ENCODE measurements around the gene MICAL3. TPM values are rescaled to one million over a fixed set of nuclear protein-coding genes. Genes with fewer than 3 reads are reported as not detected.
"Not testable (repeated sequence)": the region's sequence is repeated elsewhere in the genome, so short reads cannot be mapped to it uniquely, and the experiment has no call there.

The MICAL3 gene
- total and polyA plus RNA-seq, 7 donors, result 9.6 to 94.2 (median 35.0) TPM

DNA sequence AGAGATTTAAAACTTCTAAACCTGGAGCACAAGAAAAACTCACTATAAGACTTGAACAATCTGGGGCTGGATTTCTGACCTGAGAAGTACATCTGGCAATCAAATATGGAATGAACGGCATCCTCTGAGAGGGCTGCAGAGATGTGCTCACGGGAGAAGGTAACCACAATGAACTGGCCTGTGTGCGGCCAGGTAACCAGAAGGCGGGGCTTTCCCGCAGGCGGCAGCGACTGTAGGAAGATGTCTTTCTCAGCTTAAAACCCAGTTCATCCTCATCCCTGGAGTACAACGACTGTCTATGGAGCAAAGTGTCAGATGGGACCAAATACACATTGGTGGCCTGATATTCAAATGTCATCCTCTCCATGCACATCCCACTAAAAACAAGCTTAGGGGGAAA lies 24.5 kb downstream of the MICAL3 start:
- peak overlapping the region in 3 of 4 donors; percentile 73 to 87 (median 83) for H3K4me3 ChIP-seq
- no peaks in the 10 kb centered on the region for H3K27me3 ChIP-seq
- peak; percentile 14 for DNase-seq
- 29 to 53% methylated on average over 8 of the region's 8 CpGs for WGBS, 2 donors
- TF ChIP-seq POLR2AphosphoS5 (IDR thresholded peaks at IDR 0.05) (no peak), POLR2A (IDR thresholded peaks at IDR 0.05) (no peak), EP300 (IDR thresholded peaks at IDR 0.05) (no peak)
- TF ChIP-seq, protein P1, sequence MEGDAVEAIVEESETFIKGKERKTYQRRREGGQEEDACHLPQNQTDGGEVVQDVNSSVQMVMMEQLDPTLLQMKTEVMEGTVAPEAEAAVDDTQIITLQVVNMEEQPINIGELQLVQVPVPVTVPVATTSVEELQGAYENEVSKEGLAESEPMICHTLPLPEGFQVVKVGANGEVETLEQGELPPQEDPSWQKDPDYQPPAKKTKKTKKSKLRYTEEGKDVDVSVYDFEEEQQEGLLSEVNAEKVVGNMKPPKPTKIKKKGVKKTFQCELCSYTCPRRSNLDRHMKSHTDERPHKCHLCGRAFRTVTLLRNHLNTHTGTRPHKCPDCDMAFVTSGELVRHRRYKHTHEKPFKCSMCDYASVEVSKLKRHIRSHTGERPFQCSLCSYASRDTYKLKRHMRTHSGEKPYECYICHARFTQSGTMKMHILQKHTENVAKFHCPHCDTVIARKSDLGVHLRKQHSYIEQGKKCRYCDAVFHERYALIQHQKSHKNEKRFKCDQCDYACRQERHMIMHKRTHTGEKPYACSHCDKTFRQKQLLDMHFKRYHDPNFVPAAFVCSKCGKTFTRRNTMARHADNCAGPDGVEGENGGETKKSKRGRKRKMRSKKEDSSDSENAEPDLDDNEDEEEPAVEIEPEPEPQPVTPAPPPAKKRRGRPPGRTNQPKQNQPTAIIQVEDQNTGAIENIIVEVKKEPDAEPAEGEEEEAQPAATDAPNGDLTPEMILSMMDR (IDR thresholded peaks at IDR 0.05), result no peak
- no peaks in the 10 kb centered on the region for H3K36me3 ChIP-seq
- no peaks in the 10 kb centered on the region for H3K9me3 ChIP-seq
- peak overlapping the region in 2 of 4 donors; percentile 91 to 93 for H3K27ac ChIP-seq
- peaks cover 0 to 45% (median 29%) of the 10 kb centered on the region in 4 donors for H3K4me1 ChIP-seq
- intact Hi-C loops (cut with DNase I), result loop anchor here (5.0 kb wide), 1 partner anchor 77 kb away; the partner anchor contains the start of gene PEX26

DNA sequence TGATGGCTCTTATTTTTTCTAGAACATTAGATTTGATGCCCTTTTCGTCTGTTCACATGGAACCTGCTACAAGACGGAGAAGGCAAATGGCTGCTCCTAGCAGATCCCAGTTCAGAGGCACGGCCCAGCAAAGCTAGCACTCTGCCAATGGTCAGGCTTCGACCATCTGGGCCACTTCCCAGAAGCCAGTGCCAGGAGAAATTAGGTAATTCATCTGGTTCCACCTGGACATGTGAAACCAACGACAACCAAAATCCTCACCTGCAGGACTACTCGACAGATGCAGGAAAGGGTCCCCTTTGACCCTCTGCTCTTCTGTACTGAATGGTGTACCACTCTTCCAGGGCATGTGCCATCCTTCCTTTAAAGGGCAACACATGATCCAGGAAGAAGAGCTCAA lies 25.4 kb downstream of the MICAL3 start:
- H3K27me3 ChIP-seq, result no peaks in the 10 kb centered on the region
- intact Hi-C loops (cut with DNase I), result no loop called here
- H3K9me3 ChIP-seq, result no peaks in the 10 kb centered on the region
- peak overlapping the region in 1 of 4 donors; percentile 93 for H3K27ac ChIP-seq
- peak; percentile 28 for DNase-seq
- peaks cover 0 to 52% (median 37%) of the 10 kb centered on the region in 4 donors for H3K4me1 ChIP-seq
- 94 to 96% methylated on average over 6 of the region's 6 CpGs for WGBS, 2 donors
- no peaks in the 10 kb centered on the region for H3K36me3 ChIP-seq
- no peak overlapping the region for H3K4me3 ChIP-seq
- TF ChIP-seq POLR2AphosphoS5 (IDR thresholded peaks at IDR 0.05) (no peak), POLR2A (IDR thresholded peaks at IDR 0.05) (no peak), EP300 (IDR thresholded peaks at IDR 0.05) (no peak)
- TF ChIP-seq, protein P1 (IDR thresholded peaks at IDR 0.05), result no peak

DNA sequence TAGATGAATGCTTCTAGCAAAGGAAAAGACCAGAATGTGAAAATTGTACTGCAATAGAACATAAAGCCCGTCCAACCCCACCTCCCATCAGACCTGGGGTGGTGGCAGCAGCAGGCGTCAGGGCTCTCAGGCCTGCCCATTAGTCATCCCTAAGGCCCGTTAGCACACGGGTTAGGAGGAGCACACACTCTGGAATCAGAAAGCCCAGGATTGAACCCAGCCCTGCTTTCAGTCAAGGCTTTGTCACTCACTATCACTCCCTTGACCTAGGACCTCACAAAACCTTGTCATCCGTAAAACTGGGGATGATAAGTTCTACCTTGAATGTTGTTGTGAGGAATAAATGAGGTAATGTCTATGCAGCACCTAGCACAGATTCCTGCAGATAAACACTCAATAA lies 26.9 kb downstream of the MICAL3 start:
- intact Hi-C loops (cut with DNase I), result no loop called here
- H3K9me3 ChIP-seq, result no peaks in the 10 kb centered on the region
- H3K36me3 ChIP-seq, result no peaks in the 10 kb centered on the region
- peaks cover 0 to 63% (median 42%) of the 10 kb centered on the region in 4 donors for H3K4me1 ChIP-seq
- no peaks in the 10 kb centered on the region for H3K27me3 ChIP-seq
- TF ChIP-seq POLR2A (IDR thresholded peaks at IDR 0.05) (no peak), EP300 (IDR thresholded peaks at IDR 0.05) (no peak), POLR2AphosphoS5 (IDR thresholded peaks at IDR 0.05) (no peak)
- TF ChIP-seq, protein P1 (IDR thresholded peaks at IDR 0.05), result no peak
- H3K27ac ChIP-seq, result peak overlapping the region in 1 of 4 donors; percentile 34
- WGBS, 2 donors, result 71 to 79% methylated on average over 5 of the region's 5 CpGs
- H3K4me3 ChIP-seq, result no peak overlapping the region
- DNase-seq, result peak; percentile 52

DNA sequence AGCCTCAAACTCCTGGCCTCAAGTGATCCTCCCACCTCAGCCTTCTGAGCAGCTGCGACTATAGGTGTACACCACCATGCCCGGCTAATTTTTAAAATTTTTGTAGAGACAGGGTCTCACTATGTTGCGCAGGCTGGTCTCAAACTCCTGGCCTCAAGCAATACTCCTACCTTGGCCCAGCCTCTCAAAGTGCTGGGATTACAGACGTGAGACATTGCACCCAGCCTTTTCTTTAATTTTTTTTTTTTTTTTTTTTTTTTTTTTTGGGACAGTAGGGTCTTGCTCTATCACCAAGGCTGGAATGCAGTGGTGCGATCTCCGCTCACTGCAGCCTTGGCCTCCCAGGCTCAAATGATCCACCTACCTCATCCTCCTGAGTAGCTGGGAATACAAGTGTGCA lies 29.1 kb downstream of the MICAL3 start:
- H3K27me3 ChIP-seq; H3K4me3 ChIP-seq; H3K36me3 ChIP-seq; H3K9me3 ChIP-seq; intact Hi-C loops (cut with DNase I); H3K27ac ChIP-seq: not testable (repeated sequence)
- 91 to 96% methylated on average over 6 of the region's 6 CpGs for WGBS, 2 donors
- DNase-seq, result peak; percentile 34
- H3K4me1 ChIP-seq, result peaks cover 0 to 72% (median 53%) of the 10 kb centered on the region in 4 donors

DNA sequence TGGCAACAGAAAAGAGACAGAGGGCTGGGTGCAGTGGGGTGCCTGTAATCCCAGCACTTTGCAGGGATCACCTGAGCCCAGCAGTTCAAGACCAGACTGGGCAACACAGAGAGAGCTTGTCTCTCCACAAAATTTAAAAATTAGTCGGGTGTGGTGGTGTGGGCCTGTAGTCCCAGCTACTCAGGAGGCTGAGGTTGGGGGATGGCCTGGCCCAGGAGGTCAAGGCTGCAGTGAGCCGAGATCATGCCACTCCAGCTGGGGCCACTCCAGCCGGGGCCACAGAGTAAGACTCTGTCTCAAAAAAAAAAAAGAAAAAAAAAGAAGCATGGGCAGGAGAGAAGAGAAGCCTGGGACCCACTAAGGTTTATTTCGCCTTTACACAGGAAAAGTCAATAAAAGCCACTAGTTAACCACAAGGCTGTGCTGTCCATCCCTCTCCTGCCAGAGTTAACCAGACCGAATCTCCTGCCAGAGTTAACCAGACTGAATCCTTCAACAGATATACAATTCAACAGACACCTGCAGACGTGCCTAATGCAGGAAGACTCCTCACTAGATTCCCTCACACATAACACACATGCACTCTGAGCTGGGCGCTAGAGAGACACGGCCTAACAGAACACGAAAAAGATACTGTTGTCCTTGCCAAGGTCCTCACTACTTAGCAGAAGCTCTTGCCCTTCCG lies 29.8 kb downstream of the MICAL3 start:
- no peaks in the 10 kb centered on the region for H3K27me3 ChIP-seq
- H3K4me1 ChIP-seq, result peaks cover 0 to 72% (median 53%) of the 10 kb centered on the region in 4 donors
- H3K27ac ChIP-seq, result no peak overlapping the region
- no peak overlapping the region for H3K4me3 ChIP-seq
- intact Hi-C loops (cut with DNase I), result no loop called here
- 69 to 81% methylated on average over 10 of the region's 10 CpGs for WGBS, 2 donors
- DNase-seq, result peak; percentile 14
- H3K36me3 ChIP-seq, result no peaks in the 10 kb centered on the region
- TF ChIP-seq POLR2A (IDR thresholded peaks at IDR 0.05) (no peak), EP300 (IDR thresholded peaks at IDR 0.05) (no peak), POLR2AphosphoS5 (IDR thresholded peaks at IDR 0.05) (no peak)
- TF ChIP-seq, protein P1 (IDR thresholded peaks at IDR 0.05), result no peak
- no peaks in the 10 kb centered on the region for H3K9me3 ChIP-seq

DNA sequence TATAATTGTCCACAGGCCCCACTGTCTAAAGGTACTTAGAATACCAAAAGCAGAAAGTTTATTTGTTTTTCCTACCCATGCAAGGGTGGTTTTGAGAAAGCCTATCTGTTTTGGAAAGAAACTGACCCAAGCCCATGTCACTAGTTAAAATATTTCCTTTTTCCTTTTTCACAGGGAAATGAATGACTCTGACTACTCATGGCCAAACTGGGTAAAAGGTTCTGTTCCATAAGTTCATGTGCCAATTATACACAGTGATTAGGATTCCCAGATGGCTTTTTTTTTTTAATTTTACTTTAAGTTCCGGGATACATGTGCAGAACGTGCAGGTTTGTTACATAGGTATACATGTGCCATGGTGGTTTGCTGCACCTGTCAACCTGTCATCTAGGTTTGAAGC lies 31.4 kb downstream of the MICAL3 start:
- H3K4me3 ChIP-seq; H3K27me3 ChIP-seq; H3K27ac ChIP-seq; H3K36me3 ChIP-seq; H3K9me3 ChIP-seq; DNase-seq; intact Hi-C loops (cut with DNase I): not testable (repeated sequence)
- 49 to 75% methylated on average over 2 of the region's 2 CpGs for WGBS, 2 donors
- H3K4me1 ChIP-seq, result peaks cover 0 to 77% (median 59%) of the 10 kb centered on the region in 4 donors

DNA sequence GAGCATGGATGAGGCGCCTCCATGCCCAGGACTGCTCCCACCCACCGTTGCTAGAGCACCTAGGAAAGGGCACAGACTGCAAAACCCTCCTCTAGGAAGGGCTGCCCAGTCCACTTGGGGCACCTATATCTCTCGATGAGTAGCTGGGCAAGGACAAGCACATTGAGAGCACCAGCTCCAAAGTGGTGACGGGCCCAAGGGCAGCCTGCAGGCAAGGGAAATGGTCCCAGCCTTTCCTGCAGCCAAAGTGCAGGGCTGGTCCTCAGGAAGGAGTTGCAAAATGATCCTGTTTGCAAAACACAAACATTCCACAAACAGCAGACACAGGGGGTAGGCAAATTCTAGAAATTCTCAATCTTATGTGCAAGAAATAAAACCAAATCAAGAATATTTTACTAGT lies 32.4 kb downstream of the MICAL3 start:
- intact Hi-C loops (cut with DNase I); DNase-seq; H3K27me3 ChIP-seq: not testable (repeated sequence)

More for the DNA sequence above, 32.4 kb downstream of the MICAL3 start:
- not testable (repeated sequence) for H3K4me3 ChIP-seq, H3K9me3 ChIP-seq, H3K36me3 ChIP-seq, H3K27ac ChIP-seq
- WGBS, 2 donors, result 92 to 93% methylated on average over 4 of the region's 4 CpGs
- H3K4me1 ChIP-seq, result peaks cover 0 to 76% (median 62%) of the 10 kb centered on the region in 4 donors
